Measurements from ENCODE around the gene NIPA2.

GRCh38 chr15:22908830-22909229, 70.4 kb downstream of the NIPA2 start:
- TF ChIP-seq CTCF (IDR thresholded peaks at IDR 0.05; ENCODE audit: borderline replicate concordance, extremely low read depth, low read length, poor library complexity, severe bottlenecking) (no peak), EZH2 (IDR thresholded peaks at IDR 0.05; ENCODE audit: borderline replicate concordance, low read depth, low read length, severe bottlenecking) (no peak)
